Measurements from ENCODE around the gene OR6B2. TPM values are rescaled to one million over a fixed set of nuclear protein-coding genes. Genes with fewer than 3 reads are reported as not detected.

OR6B2 gene
- total RNA-seq: not detected

DNA sequence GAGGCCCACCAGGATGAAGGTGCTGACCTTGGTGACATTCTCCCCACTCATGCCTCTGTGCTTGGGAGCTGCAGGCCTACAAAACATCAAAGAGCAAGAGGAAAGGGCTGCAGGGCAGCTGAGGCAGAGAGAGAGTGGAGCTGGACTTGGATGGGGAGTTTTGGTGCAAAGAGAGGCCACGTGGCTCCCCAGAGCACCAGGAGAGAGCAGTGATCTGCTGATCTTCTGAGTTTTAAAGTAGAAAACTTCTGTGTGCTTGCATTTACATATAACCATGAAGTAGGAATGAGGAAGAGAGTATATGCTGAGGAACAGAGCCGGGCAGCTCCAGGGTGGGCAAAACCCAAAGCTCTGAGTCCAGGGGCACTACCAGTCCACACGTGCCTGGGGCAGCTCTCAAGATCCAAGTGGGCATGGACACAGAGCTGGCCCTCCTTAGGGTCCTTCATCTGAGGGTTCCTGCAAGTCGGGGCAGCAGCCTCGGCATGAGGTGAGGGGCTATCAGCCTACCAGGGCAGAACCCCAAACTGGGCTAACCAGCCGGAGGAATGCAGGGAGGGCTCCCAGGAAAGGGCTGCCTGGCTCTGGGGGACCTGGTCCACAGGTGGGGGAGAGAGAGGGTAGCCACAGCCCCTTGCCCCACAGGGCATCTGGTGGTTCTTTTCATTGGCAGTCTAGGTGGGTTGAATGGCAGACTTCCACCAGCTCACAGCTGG, at the start of gene OR6B2:
Gene OR6B2, minus strand, starts transcription at position 51 of the 716 bp plus-strand sequence. Its CDS starts 0 bp downstream, at position 51.

DNA sequence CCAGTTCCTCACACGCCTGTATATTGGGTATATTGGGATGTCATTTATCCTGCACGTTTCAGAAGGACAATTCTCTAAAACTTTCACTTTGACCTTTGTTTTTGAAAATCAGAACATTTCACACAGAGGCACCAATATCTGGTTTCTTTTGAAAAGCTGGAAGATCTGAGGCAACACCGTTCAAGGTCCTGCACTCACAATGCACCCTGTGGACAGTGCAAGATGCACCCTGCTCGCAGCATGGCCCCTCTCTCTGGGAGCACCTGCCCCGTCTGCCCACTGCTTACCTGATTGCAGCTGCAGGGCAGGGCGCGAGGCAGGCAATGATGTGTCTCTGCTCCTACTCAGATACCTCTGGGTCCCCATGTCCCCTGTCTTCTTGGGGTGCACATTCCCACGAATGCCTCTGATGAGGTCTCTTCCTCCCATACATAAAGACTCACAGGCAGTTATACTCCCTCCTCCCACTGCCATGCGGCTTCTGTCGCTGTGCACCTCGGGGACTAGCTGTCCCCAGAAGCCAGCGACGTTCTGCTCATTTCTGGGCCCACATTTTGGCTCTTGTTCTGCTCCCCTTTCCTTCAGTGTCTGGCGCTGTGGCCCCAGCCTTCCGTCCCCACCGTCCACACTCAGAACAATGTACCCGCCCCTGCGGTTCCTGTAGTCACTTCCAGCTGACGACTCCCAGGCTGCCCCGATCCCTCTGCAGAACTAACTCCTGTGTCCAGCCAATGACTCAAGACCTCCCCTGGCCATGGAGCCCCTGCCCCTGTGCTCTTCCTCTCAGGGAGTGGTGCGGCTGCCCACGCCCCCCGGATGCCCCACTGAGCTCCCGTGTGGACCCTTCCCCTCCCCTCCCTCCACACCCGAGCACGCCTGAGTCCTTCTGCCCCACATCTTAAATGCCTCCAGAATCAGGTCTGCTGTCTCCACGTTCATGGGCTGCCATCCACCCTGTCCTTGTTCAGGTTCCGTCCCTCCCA, 23.2 kb upstream of the OR6B2 start, which contains the start of gene OR6B3:
Gene OR6B3, minus strand, starts transcription at position 349 of the 983 bp plus-strand sequence.

Other genes starting within 250 kb of the OR6B2 start
- 100 to 1,000 TPM; 105 TPM for gene NDUFA10, start 5.1 kb downstream of the OR6B2 start, total RNA-seq
- gene OR6B3, start 23.1 kb upstream of the OR6B2 start, total RNA-seq: not detected
- 100 to 1,000 TPM; 110 to 121 TPM for gene COPS9, start 105.9 kb upstream of the OR6B2 start, total RNA-seq
- not detected for gene OTOS, start 110.2 kb upstream of the OR6B2 start, total RNA-seq

Data from activated naive CD4-positive, alpha-beta T cell treated with anti-CD3 and anti-CD28 coated beads, Interleukin-2, amount 10 ng/mL, durations not matched to agents 5 hours and 36 hours (primary cell).